MM.1S (cell line): ENCODE data around the gene COL24A1.

Experiments
- DNase-seq: peaks from one replicate; pipeline ENCODE4 v3.0.0-alpha.2; 2015
- H2AFZ ChIP-seq: fragments of 300-600 bp; sonication (generic); 2 replicates; pipeline ENCODE4 v1.6.0; 2016; ENCODE audit warnings: antibody characterized with exemption, low read length
- H3F3A ChIP-seq: fragments of 300-600 bp; sonication (generic); 2 replicates; pipeline ENCODE4 v1.6.1; 2016; ENCODE audit warnings: mild to moderate bottlenecking, antibody characterized with exemption, low read length, moderate library complexity, mixed read lengths; ENCODE audit not compliant: insufficient read depth
- H3K27ac ChIP-seq: fragments of 300-600 bp; sonication (generic); 2 replicates; pipeline ENCODE4 v1.5.1; 2016; ENCODE audit warnings: mild to moderate bottlenecking, low read length
- H3K27me3 ChIP-seq: fragments of 300-600 bp; sonication (generic); replicated peaks from 2 replicates; pipeline ENCODE4 v1.6.0; 2016; ENCODE audit warnings: low read length; ENCODE audit not compliant: insufficient read depth
- H3K36me3 ChIP-seq: fragments of 300-600 bp; sonication (generic); replicated peaks from 2 replicates; pipeline ENCODE4 v1.6.1; 2016; ENCODE audit warnings: mild to moderate bottlenecking, low read length, mixed read lengths; ENCODE audit not compliant: insufficient read depth
- H3K4me1 ChIP-seq: fragments of 300-600 bp; sonication (generic); 2 replicates; pipeline ENCODE4 v1.6.1; 2016; ENCODE audit warnings: low read length, mixed read lengths
- H3K4me2 ChIP-seq: fragments of 300-600 bp; sonication (generic); 2 replicates; pipeline ENCODE4 v1.6.0; 2016; ENCODE audit warnings: low read depth, low read length
- H3K4me3 ChIP-seq: fragments of 300-600 bp; sonication (generic); 2 replicates; pipeline ENCODE4 v1.5.1; 2016; ENCODE audit warnings: low read length, mixed read lengths
- H3K79me2 ChIP-seq: fragments of 300-600 bp; sonication (generic); 2 replicates; pipeline ENCODE4 v1.6.1; 2016; ENCODE audit warnings: mixed run types, low read length, mixed read lengths
- H3K9ac ChIP-seq: fragments of 300-600 bp; sonication (generic); 2 replicates; pipeline ENCODE4 v1.6.1; 2016; ENCODE audit warnings: low read length, mixed read lengths
- H3K9me2 ChIP-seq: fragments of 300-600 bp; sonication (generic); replicated peaks from 2 replicates; pipeline ENCODE4 v1.6.1; 2016; ENCODE audit warnings: mild to moderate bottlenecking, low read length, mixed read lengths; ENCODE audit not compliant: insufficient read depth
- H3K9me3 ChIP-seq: fragments of 300-600 bp; sonication (generic); replicated peaks from 2 replicates; pipeline ENCODE4 v1.6.1; 2016; ENCODE audit warnings: mild to moderate bottlenecking, low read length, mixed read lengths; ENCODE audit not compliant: insufficient read depth
- H4K20me1 ChIP-seq: fragments of 300-600 bp; sonication (generic); 2 replicates; pipeline ENCODE4 v1.6.1; 2016; ENCODE audit warnings: mild to moderate bottlenecking, low read length, moderate library complexity, mixed read lengths; ENCODE audit not compliant: insufficient read depth
- EZH2 ChIP-seq: fragments of 300-600 bp; sonication (generic); optimal IDR thresholded peaks from 2 replicates; pipeline ENCODE3; 2017; ENCODE audit warnings: low read depth, mild to moderate bottlenecking, antibody characterized with exemption, low read length, mixed read lengths
- EZH2phosphoT487 ChIP-seq: fragments of 300-600 bp; sonication (generic); IDR thresholded peaks from 2 replicates; pipeline ENCODE4 v1.6.1; 2018; ENCODE audit warnings: antibody characterized with exemption, low read length
- TF ChIP-seq, protein P1 (sequence below): fragments of 300-600 bp; sonication (generic); IDR thresholded peaks from 2 replicates; pipeline ENCODE4 v1.5.1; 2016; ENCODE audit warnings: antibody characterized with exemption, low read length, mixed read lengths

Gene COL24A1

GRCh38 chr1:85850238-85850637 is 306.3 kb downstream of the COL24A1 start:
- Histone ChIP-seq H4K20me1 (no peaks in the 10 kb centered on the region), H2AFZ (no peak overlapping the region), H3K9ac (no peak overlapping the region), H3F3A (0 out of 2 replicates have a peak, but pooled peaks cover 5% of the 10 kb centered on the region), H3K27me3 (no peaks in the 10 kb centered on the region), H3K4me1 (peaks cover 7% of the 10 kb centered on the region), H3K79me2 (no peaks in the 10 kb centered on the region), H3K9me2 (no peaks in the 10 kb centered on the region), H3K4me2 (peak overlapping the region; percentile 9; the same call in 1 of the 2 replicates), H3K9me3 (no peaks in the 10 kb centered on the region), H3K27ac (peak overlapping the region; percentile 9; the same call in 1 of the 2 replicates), H3K4me3 (no peak overlapping the region), H3K36me3 (no peaks in the 10 kb centered on the region)
- no peak for TF ChIP-seq EZH2phosphoT487
- TF ChIP-seq, protein P1, sequence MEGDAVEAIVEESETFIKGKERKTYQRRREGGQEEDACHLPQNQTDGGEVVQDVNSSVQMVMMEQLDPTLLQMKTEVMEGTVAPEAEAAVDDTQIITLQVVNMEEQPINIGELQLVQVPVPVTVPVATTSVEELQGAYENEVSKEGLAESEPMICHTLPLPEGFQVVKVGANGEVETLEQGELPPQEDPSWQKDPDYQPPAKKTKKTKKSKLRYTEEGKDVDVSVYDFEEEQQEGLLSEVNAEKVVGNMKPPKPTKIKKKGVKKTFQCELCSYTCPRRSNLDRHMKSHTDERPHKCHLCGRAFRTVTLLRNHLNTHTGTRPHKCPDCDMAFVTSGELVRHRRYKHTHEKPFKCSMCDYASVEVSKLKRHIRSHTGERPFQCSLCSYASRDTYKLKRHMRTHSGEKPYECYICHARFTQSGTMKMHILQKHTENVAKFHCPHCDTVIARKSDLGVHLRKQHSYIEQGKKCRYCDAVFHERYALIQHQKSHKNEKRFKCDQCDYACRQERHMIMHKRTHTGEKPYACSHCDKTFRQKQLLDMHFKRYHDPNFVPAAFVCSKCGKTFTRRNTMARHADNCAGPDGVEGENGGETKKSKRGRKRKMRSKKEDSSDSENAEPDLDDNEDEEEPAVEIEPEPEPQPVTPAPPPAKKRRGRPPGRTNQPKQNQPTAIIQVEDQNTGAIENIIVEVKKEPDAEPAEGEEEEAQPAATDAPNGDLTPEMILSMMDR = peak; percentile 28; the same call in 1 of the 2 replicates
- peak; percentile 74 for DNase-seq

- Histone ChIP-seq H3K9ac (no peak overlapping the region), H3K36me3 (no peaks in the 10 kb centered on the region), H3K79me2 (no peaks in the 10 kb centered on the region), H3K27ac (no peak overlapping the region), H3K27me3 (no peaks in the 10 kb centered on the region), H3K9me3 (no peaks in the 10 kb centered on the region), H4K20me1 (no peaks in the 10 kb centered on the region), H3K4me1 (peaks cover 7% of the 10 kb centered on the region), H3F3A (0 out of 2 replicates have a peak, but pooled peaks cover 5% of the 10 kb centered on the region), H3K4me3 (no peak overlapping the region), H2AFZ (no peak overlapping the region), H3K4me2 (no peak overlapping the region), H3K9me2 (no peaks in the 10 kb centered on the region)
- DNase-seq = no peak
- TF ChIP-seq, protein P1 = no peak
- no peak for TF ChIP-seq EZH2
- no peak for TF ChIP-seq EZH2phosphoT487
These were observed 306.9 kb downstream of the COL24A1 start for GRCh38 chr1:85849660-85850059.

DNA sequence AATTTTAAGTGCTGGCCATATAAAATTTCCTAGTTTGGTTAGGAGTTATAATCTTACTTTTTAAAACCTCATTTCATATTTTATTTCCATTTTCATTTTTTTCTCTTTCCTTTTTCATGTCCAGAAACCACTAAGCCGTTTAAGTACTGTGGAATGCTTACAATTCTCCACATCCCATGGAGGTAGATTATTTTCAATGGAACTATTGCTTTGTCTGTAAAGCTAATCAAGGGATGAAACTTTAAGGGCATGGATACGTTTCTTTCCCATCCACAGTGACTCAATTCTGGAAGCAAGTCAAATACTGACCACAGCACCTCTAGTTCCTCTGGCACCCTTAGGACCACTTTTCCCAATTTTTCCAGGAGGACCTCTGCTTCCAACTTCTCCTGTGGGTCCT is 309.2 kb downstream of the COL24A1 start:
- H3K27ac ChIP-seq = no peak overlapping the region
- no peaks in the 10 kb centered on the region for H3K36me3 ChIP-seq
- no peaks in the 10 kb centered on the region for H3K9me3 ChIP-seq
- H3K9ac ChIP-seq = no peak overlapping the region
- H3K4me2 ChIP-seq = no peak overlapping the region
- H3K79me2 ChIP-seq = no peaks in the 10 kb centered on the region
- no peak for DNase-seq
- no peaks in the 10 kb centered on the region for H4K20me1 ChIP-seq
- no peaks in the 10 kb centered on the region for H3K9me2 ChIP-seq
- TF ChIP-seq, protein P1 = no peak
- no peak for TF ChIP-seq EZH2
- no peak overlapping the region for H2AFZ ChIP-seq
- H3F3A ChIP-seq = 0 out of 2 replicates have a peak, but pooled peaks cover 5% of the 10 kb centered on the region
- H3K4me1 ChIP-seq = peaks cover 7% of the 10 kb centered on the region
- no peak overlapping the region for H3K4me3 ChIP-seq
- no peaks in the 10 kb centered on the region for H3K27me3 ChIP-seq
